Liver (tissue), 9 donors: ENCODE measurements around the gene ELMO2. TPM values are rescaled to one million over a fixed set of nuclear protein-coding genes. Genes with fewer than 3 reads are reported as not detected.
A peak's percentile ranks its signal among the peaks of the same experiment; 100 is the strongest.

Experiments
- DNase-seq: peaks from one replicate; pipeline ENCODE4 v3.0.0-alpha.2; 2017; ENCODE audit warnings: low spot score
- H3K27ac ChIP-seq, 2 donors: one replicate each; pipeline ENCODE4 v1.7.0; 2013; ENCODE audit warnings: inconsistent platforms in 2 of 2, low read length in 2 of 2, control low read depth in 1 of 2, low read depth in 1 of 2, mild to moderate bottlenecking in 1 of 2
- H3K27me3 ChIP-seq, 4 donors: one replicate each; pipeline versions ENCODE4 v1.6.1 to v1.7.0; 2013; ENCODE audit warnings: low read length in 3 of 4, inconsistent platforms in 1 of 4, mild to moderate bottlenecking in 1 of 4, moderate library complexity in 1 of 4; ENCODE audit not compliant: control insufficient read depth in 4 of 4, insufficient read depth in 4 of 4
- H3K36me3 ChIP-seq, 4 donors: one replicate each; pipeline versions ENCODE4 v1.6.1 to v1.7.0; 2013; ENCODE audit warnings: low read length in 3 of 4, mild to moderate bottlenecking in 3 of 4, low read depth in 1 of 4, moderate library complexity in 1 of 4; ENCODE audit not compliant: control insufficient read depth in 4 of 4, insufficient read depth in 3 of 4
- H3K4me1 ChIP-seq, 4 donors: one replicate each; pipeline versions ENCODE4 v1.6.1 to v1.7.0; 2013; ENCODE audit warnings: low read length in 3 of 4, mild to moderate bottlenecking in 3 of 4, moderate library complexity in 1 of 4; ENCODE audit not compliant: control insufficient read depth in 4 of 4, insufficient read depth in 4 of 4
- H3K4me3 ChIP-seq, 3 donors: one replicate each; pipeline versions ENCODE4 v1.6.1 to v1.7.0; 2013; ENCODE audit warnings: low read length in 3 of 3, control low read depth in 1 of 3, low read depth in 1 of 3, mild to moderate bottlenecking in 1 of 3
- H3K9ac ChIP-seq, 2 donors: one replicate each; pipeline ENCODE4 v1.7.0; 2013; ENCODE audit warnings: low read length in 2 of 2, mild to moderate bottlenecking in 2 of 2, moderate library complexity in 2 of 2, control low read depth in 1 of 2, low read depth in 1 of 2
- H3K9me3 ChIP-seq, 4 donors: one replicate each; pipeline versions ENCODE4 v1.6.1 to v1.7.0; 2013; ENCODE audit warnings: low read length in 3 of 4; ENCODE audit not compliant: control insufficient read depth in 4 of 4
- ATF3 ChIP-seq: IDR thresholded peaks from 2 replicates; pipeline ENCODE4 v1.6.1; 2016; ENCODE audit warnings: antibody characterized with exemption
- FOXA1 ChIP-seq: IDR thresholded peaks from 2 replicates; pipeline ENCODE4 v1.6.1; 2016; ENCODE audit warnings: antibody characterized with exemption
- FOXA2 ChIP-seq: IDR thresholded peaks from 2 replicates; pipeline ENCODE4 v1.6.1; 2016; ENCODE audit warnings: antibody characterized with exemption
- GABPA ChIP-seq, 2 donors: IDR thresholded peaks in 1 of 2; conservative IDR thresholded peaks in 1 of 2; 2 replicates each; pipeline ENCODE4 v1.6.1; 2016; ENCODE audit warnings: antibody characterized with exemption in 2 of 2, mild to moderate bottlenecking in 1 of 2, moderate library complexity in 1 of 2
- HNF4A ChIP-seq, 2 donors: conservative IDR thresholded peaks; 2 replicates each; pipeline ENCODE4 v1.6.1; 2016; ENCODE audit warnings: antibody characterized with exemption in 2 of 2, mild to moderate bottlenecking in 2 of 2
- JUND ChIP-seq, 2 donors: IDR thresholded peaks; 2 replicates each; pipeline ENCODE4 v1.6.1; 2016; ENCODE audit warnings: antibody characterized with exemption in 2 of 2
- MAX ChIP-seq: IDR thresholded peaks from 2 replicates; pipeline ENCODE4 v1.6.1; 2016; ENCODE audit warnings: antibody characterized with exemption
- RAD21 ChIP-seq, 2 donors: IDR thresholded peaks; 2 replicates each; pipeline ENCODE4 v1.6.1; 2016; ENCODE audit warnings: antibody characterized with exemption in 2 of 2, mild to moderate bottlenecking in 2 of 2
- REST ChIP-seq: IDR thresholded peaks from 2 replicates; pipeline ENCODE4 v1.6.1; 2016; ENCODE audit warnings: antibody characterized with exemption, mild to moderate bottlenecking
- RXRA ChIP-seq, 2 donors: IDR thresholded peaks; 2 replicates each; pipeline ENCODE4 v1.6.1; 2017 to 2018; ENCODE audit warnings: antibody characterized with exemption in 2 of 2, mild to moderate bottlenecking in 1 of 2
- SP1 ChIP-seq: IDR thresholded peaks from 2 replicates; pipeline ENCODE4 v1.6.1; 2018; ENCODE audit warnings: antibody characterized with exemption, mild to moderate bottlenecking
- TAF1 ChIP-seq: conservative IDR thresholded peaks from 2 replicates; pipeline ENCODE4 v1.6.1; 2016; ENCODE audit warnings: antibody characterized with exemption, mild to moderate bottlenecking
- YY1 ChIP-seq: IDR thresholded peaks from 2 replicates; pipeline ENCODE4 v1.6.1; 2016; ENCODE audit warnings: antibody characterized with exemption, mild to moderate bottlenecking
- WGBS: extraction: QIAGEN DNeasy Blood & Tissue Kit; methylation state at CpG from one replicate; pipeline ENCODE4 v1.1.7; 2013; 5-methylcytosine and 5-hydroxymethylcytosine counted together
- polyA plus RNA-seq, 2 donors: library from polyadenylated mRNA; stranded (reverse) in 1 of 2; unstranded in 1 of 2; fragments of 200-250 nt in 1 of 2; fragments of >200 nt in 1 of 2; fragmentation: Nextera tagmentation in 1 of 2; extraction: Ambion mirVana in 1 of 2; gene quantifications; one replicate each; pipeline versions ENCODE4 v1.2.1 to v1.2.3, GENCODE V29; 2013 to 2015
- total RNA-seq, 2 donors: library from RNA; depleted of rRNA; stranded (reverse); fragments of >200 nt; gene quantifications; one replicate each; pipeline ENCODE4 v1.2.3, GENCODE V29; 2014
- TF ChIP-seq, protein P1 (sequence below): fragments of 150-350 bp; IDR thresholded peaks from 2 replicates; pipeline ENCODE4 v1.5.1; 2017; ENCODE audit warnings: improper control_type of control experiment, low read depth, low read length; ENCODE audit not compliant: missing input control
- donor health status: healthy.
- donor health status: healthy.
- donor health status: healthy.
- donor health status: healthy.
- donor health status: healthy.

ELMO2 gene
- total and polyA plus RNA-seq, 4 donors = 7.9 to 16.0 (median 13.9) TPM

- TF ChIP-seq HNF4A (conservative IDR thresholded peaks at IDR 0.05) (no peak), RAD21 (IDR thresholded peaks at IDR 0.05) (peak; percentile 50 to 65)
- TF ChIP-seq, protein P1, sequence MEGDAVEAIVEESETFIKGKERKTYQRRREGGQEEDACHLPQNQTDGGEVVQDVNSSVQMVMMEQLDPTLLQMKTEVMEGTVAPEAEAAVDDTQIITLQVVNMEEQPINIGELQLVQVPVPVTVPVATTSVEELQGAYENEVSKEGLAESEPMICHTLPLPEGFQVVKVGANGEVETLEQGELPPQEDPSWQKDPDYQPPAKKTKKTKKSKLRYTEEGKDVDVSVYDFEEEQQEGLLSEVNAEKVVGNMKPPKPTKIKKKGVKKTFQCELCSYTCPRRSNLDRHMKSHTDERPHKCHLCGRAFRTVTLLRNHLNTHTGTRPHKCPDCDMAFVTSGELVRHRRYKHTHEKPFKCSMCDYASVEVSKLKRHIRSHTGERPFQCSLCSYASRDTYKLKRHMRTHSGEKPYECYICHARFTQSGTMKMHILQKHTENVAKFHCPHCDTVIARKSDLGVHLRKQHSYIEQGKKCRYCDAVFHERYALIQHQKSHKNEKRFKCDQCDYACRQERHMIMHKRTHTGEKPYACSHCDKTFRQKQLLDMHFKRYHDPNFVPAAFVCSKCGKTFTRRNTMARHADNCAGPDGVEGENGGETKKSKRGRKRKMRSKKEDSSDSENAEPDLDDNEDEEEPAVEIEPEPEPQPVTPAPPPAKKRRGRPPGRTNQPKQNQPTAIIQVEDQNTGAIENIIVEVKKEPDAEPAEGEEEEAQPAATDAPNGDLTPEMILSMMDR = peak; percentile 41
- H3K36me3 ChIP-seq = no peaks in the 10 kb centered on the region
- no peak overlapping the region for H3K27ac ChIP-seq
- DNase-seq = no peak
- H3K9me3 ChIP-seq = no peaks in the 10 kb centered on the region
- H3K4me3 ChIP-seq = no peak overlapping the region
- no peak overlapping the region for H3K9ac ChIP-seq
- 56% methylated on average over 6 of the region's 6 CpGs for WGBS
- H3K27me3 ChIP-seq = no peaks in the 10 kb centered on the region
- no peaks in the 10 kb centered on the region for H3K4me1 ChIP-seq
Measured at GRCh38 chr20:46324960-46325703, 81.3 kb downstream of the ELMO2 start.

DNA sequence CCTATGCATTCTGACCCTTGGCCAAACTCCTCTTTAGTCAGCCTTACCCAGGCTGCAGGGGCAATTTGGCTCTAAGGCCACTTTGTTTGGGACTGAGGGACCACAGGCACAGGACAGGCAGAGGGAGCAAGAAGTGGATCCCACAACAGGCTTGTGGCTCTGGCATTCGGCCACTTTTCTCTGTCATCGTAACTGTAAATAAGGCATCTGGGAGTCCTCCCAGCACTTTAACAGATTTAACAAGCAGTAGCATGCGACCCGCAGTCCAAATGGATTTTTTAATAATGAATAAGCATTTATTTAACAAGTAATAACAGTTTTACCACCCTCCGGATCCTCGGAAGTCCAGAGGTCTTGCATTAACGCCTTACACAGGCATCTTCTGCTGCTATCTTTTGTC, 82.0 kb downstream of the ELMO2 start:
- H3K36me3 ChIP-seq = no peaks in the 10 kb centered on the region
- DNase-seq = no peak
- no peaks in the 10 kb centered on the region for H3K9me3 ChIP-seq
- H3K4me3 ChIP-seq = no peak overlapping the region
- no peak overlapping the region for H3K27ac ChIP-seq
- no peaks in the 10 kb centered on the region for H3K27me3 ChIP-seq
- 63% methylated on average over 7 of the region's 7 CpGs for WGBS
- no peak for TF ChIP-seq JUND (IDR thresholded peaks at IDR 0.05)
- TF ChIP-seq GABPA (IDR thresholded peaks at IDR 0.05 in 1 of 2, conservative IDR thresholded peaks at IDR 0.05 in 1 of 2) = no peak
- TF ChIP-seq, protein P1 = no peak
- no peak for TF ChIP-seq REST
- no peak for TF ChIP-seq HNF4A (conservative IDR thresholded peaks at IDR 0.05)
- TF ChIP-seq RXRA (IDR thresholded peaks at IDR 0.05) = no peak
- TF ChIP-seq MAX = no peak
- TF ChIP-seq FOXA1 = no peak
- no peak for TF ChIP-seq ATF3
- no peak for TF ChIP-seq RAD21 (IDR thresholded peaks at IDR 0.05)
- TF ChIP-seq YY1 = no peak
- no peak for TF ChIP-seq SP1
- no peak for TF ChIP-seq FOXA2
- no peak for TF ChIP-seq TAF1
- no peak overlapping the region for H3K9ac ChIP-seq
- no peaks in the 10 kb centered on the region for H3K4me1 ChIP-seq
